HG03060 (cell line): ENCODE data around the gene HRAS.

Experiments
- ATAC-seq: cut with Tn5 transposase; IDR thresholded peaks from one replicate; pipeline ENCODE4 v1.9.1; 2021; ENCODE audit warnings: low read depth, moderate number of reproducible peaks; ENCODE audit not compliant: unreplicated experiment

HRAS gene

DNA sequence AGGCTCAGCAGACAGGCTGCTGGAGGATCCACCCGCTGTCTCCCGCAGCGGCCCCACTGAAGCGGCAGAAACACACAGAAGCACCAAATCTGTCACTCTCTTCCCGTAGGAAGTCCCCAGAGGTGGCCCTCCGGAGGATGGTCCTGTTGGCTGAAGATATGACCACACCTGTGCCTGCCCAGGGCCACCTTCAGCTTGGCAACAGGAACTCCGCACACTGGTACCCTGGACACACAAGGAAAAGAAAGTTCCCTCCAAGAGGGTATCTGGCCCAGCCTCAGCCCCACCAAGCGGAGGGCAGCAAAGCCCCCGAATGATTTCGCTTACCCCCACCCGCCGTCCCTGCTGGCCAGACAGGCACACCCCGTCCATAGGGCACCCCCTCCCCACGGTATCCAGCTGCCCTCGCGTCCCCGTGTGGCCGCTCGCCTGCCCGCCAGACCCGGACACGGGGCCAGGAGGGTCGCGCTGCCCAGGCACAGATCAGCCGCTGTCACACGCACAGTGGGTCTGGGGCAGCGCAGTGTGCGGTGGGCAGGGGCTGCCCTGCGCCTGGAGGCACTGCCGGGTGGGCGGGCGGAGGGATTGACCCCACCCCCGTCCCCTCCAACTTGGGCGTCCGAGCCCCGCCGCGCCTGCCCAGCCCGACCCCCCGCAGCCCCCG lies 32.4 kb upstream of the HRAS start:
- ATAC-seq: peak; percentile 2

DNA sequence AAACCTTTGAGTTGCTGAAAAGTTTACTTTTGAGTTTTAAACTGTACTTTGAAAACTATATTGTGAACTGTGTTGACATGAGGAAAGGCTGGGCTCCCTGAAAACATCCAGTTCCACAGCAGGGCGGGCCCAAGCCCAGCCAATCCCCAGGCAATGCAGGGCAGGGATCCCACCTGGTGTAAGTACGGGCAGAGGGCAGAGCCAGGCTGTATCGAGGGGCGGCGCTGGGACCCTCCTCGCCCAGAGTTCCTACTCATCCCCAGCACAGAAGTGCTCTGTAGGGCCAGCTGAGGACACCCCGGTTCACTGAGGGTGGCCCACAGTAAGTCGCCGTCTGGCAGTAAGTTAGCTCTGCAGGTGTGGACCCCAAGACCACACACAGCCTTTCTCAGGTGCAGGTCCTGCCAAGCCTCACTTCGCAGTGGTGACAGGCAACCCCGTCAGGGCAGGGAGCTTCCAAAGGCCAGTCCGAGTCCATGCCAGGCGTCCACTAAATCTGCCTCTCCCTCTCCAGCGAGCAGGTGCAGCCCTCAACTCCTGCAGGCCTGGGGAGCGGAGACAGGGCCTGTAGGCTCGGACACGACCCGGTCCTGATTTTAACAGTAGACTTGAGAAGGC lies 31.7 kb upstream of the HRAS start:
- ATAC-seq: no peak

DNA sequence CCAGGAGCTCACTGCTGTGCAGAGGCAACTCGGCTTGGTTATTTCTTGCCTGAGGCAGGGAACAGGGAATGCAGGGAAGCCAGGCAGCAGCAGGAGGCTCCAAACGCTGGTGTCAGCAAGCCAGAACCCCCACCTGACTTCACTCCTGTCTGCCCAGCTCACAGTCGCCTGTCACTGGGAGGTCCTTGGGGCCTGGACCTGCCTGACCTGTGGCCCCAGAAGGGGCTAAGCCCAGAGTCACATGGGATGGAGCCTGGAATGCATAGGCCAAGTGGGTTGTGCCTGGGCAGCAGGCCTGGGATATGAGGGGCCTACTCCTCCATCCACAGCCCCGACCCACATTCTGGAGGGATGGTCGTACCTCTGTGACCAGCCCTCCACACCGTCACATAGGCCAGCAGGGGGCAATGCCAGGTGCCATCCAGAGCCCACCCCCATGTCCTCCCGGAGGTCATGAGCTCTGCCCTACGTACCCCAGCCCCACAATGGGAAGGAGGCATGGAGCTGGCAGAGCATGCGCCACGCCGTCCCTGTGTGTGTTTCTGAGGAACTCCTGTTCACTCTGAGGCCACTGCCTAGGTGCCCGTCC lies 30.6 kb upstream of the HRAS start:
- ATAC-seq: no peak

DNA sequence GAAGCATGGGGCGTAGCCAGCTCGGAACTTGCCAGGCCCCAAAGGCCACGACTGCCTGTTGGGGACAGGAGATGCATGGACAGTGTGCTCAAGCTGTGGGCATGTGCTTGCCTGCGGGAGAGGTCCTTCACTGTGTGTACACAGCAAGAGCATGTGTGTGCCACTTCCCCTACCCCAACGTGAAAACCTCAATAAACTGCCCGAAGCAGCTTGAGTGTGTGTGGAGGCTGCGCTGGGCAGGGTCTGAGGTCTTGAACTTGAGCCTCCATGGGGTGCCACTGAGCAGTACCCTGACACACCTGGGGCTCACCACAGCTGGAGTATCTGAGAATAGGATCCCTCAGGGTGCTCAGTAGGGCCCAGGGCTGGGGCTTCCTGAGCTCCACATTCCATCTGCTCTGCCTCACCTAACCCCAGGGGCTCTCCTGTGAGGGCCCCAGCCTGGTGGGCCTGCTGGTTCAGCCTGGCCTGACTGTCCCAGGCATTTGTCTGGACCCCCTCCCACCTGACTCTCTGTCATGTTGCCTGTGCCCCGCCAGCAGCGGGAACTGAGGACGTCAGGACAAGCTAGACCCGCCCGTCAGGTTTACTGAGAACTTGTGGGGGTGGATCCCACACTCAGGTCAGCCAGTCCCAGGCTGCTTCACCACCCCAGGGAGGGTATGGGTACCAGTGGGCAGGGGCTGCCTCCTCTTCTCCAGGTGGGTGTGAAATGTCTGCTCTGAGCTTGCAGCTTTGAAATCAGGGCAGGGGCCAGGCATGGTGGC lies 28.6 kb upstream of the HRAS start:
- no peak for ATAC-seq

DNA sequence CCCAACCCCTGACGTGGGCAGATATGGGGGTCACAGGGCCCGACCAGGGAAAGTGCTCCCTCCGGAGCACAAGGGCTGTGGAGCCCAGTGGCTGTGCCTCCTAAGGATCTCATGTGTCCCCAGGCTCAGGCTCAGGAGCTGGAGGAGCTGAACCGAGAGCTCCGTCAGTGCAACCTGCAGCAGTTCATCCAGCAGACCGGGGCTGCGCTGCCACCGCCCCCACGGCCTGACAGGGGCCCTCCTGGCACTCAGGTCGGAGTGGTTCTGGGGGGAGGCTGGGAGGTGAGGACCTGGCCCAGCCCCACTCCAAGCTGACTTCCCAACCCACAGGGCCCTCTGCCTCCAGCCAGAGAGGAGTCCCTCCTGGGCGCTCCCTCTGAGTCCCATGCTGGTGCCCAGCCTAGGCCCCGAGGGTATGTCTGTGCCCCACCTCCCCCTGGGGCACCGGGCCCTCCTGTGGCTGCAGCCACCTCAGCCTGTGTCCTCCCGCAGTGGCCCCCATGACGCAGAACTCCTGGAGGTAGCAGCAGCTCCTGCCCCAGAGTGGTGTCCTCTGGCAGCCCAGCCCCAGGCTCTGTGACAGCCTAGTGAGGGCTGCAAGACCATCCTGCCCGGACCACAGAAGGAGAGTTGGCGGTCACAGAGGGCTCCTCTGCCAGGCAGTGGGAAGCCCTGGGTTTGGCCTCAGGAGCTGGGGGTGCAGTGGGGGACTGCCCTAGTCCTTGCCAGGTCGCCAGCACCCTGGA lies 27.9 kb upstream of the HRAS start:
- no peak for ATAC-seq

DNA sequence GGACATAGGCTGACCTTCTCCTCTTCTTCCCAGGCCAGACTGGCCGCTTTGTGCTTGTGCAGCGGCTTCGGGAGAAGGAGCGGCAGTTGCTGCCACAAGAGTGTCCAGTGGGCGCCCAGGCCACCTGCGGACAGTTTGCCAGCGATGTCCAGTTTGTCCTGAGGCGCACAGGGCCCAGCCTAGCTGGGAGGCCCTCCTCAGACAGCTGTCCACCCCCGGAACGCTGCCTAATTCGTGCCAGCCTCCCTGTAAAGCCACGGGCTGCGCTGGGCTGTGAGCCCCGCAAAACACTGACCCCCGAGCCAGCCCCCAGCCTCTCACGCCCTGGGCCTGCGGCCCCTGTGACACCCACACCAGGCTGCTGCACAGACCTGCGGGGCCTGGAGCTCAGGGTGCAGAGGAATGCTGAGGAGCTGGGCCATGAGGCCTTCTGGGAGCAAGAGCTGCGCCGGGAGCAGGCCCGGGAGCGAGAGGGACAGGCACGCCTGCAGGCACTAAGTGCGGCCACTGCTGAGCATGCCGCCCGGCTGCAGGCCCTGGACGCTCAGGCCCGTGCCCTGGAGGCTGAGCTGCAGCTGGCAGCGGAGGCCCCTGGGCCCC lies 26.8 kb upstream of the HRAS start:
- no peak for ATAC-seq

DNA sequence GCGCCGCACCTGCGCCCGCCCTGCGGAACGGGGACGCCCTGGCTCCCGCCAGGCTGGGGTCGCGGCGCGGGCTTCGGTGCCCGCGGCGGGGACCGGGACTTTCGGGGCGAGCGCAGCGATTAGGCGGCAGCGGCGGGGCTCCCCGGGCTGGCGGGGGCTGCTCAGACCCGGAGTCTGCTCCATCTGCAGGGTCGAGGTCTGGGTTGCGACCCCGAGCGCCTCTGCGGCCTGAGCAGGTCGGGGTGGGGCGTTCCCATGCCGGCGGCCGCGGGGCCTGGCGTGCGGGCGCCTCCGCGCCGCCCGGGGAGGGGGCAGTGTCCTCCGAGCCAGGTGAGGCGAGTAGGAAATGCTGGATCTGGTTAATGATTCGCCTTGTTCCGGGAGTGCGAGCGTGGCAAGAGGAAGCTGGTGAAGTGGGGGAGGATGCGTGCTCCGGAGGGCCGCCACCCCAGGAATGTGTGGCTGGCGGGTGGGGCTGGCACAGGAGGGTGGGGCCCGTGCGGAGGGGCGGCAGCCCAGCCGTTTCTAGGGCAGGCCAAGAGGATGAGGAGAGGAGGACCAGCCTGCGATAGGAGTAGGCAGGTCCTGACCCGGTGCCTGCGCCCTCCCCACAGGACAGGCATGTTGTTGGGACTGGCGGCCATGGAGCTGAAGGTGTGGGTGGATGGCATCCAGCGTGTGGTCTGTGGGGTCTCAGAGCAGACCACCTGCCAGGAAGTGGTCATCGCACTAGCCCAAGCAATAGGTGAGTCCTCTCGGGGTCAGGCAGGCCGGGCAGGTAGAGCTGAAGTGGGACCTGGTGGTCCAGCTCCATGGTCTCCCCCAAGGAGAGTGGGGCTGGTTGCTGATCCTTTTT lies 26.0 kb upstream of the HRAS start:
- no peak for ATAC-seq

DNA sequence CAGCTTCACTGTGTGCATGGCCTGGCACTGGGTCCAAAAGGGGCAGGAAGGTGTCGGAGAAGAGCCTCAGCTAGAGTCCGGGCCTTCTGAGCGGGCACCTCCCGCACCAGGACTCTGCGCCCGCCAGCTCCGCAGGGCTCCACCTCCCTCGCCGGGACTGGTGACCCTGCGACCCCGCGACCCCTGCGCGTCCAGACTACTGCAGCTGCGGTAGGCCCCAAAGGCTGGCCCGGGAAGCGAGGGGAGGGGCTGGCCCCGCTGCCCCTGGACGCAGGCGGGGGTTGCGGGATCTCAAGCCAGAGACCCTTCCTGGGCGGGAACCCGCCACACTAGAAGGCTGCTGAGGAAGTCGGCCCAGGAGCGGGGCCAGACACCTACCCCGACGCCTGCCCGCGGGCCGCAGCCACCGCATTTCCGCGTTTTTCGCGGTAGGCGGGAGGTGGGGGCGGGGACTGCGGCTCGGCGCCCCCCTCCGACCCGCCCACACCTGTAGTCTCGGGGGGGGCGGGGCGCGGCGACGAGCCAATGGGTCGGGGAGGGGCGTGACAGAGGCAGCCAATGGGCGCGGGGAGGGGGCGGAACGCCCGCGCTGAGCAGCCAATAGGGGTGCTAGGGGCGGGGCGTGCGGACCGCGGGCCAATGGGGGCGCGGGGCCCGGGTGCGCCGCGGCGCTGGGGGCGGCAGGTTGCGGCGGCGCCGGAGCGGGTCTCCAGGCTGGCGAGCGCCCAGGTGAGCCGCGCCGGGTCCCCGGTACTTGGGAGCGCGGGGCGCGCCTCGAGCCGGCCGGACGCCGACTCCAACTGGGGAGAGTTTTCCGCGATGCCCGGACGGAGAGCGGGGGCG lies 25.1 kb upstream of the HRAS start, which contains the start of the genes LMNTD2 and RASSF7:
TSS of gene LMNTD2 (minus strand) at position 434 of the 843 bp plus-strand sequence. CDS start at position 412, 22 bp downstream.
TSS of gene RASSF7 (plus strand) at position 666 of the 843 bp plus-strand sequence. CDS start 799 bp downstream, outside the sequence.
- no peak for ATAC-seq

DNA sequence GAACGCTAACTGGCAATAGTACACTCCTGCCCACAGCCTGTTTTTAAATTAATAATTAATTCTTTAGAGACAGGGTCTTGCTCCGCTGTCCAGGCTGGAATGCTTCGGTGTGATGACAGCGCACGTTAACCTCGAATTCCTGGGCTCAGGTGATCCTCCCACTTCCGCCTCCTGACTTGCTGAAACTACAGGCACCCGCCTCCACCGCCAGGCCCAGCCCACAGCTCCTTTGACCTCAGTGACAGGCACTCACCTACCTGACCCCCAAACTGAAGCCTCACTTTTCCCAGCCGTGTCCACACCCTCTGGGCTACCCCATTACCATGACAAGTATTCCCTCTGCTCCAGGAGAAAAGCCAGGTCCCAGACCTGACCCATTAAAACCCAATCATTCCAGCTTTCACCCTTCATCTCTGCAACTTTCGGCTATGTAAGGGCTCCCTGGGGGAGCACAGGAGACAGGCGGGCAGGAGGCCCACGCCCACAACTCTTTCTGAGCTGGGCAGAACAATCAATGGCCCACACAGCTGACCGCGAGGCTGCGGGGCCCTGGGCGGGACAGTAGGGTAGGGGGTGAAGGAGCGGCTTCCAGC lies 24.4 kb upstream of the HRAS start:
- no peak for ATAC-seq

DNA sequence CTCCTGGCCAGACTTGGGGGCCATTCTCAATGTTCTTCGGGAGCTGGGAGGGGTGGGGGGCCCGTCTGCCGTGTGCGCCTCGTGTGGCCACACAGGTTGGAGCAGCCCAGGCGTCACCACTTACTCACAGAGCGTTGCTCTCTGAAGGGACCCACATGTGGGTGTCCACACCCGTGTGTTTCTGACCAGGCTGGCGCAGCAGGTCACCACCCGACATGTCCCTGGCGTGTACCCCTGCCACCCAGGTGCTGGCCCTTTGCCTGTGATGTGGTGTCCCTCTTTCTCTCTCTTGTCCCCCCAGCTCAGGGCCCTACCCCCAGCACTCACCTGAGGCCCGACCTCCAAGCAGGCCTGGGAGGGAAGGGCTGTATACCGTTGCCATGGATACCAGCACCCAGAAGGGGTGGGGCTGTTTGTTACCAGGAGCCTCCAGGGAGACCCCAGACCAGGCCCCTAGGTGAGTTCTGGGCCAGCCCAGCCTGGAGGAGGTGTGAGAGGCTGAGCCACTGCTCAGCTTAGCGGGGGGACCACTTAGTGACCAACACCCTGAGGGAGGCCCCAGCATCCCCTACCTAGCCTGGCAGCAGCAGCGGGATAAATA lies 23.7 kb upstream of the HRAS start:
- ATAC-seq: no peak

DNA sequence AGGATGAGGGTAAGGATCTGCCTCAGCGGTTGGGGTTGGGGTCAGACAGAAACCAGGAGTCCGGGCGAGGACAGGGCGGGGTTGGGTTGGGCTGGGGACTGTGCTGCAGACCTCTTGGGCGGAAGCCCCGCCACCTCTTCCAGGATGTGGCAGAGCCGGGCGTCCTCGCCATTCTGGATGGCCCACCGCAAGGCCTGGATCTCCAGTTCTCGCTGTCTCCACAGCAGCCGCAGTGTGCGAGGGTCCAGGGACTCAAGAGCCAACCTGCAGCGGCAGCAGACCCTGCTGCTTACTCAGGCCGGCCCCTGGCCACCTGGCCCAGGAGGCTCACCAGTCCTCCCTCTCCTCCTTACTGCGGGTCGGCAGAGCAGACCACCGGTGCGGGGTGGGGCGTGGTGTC lies 23.1 kb upstream of the HRAS start:
- no peak for ATAC-seq

DNA sequence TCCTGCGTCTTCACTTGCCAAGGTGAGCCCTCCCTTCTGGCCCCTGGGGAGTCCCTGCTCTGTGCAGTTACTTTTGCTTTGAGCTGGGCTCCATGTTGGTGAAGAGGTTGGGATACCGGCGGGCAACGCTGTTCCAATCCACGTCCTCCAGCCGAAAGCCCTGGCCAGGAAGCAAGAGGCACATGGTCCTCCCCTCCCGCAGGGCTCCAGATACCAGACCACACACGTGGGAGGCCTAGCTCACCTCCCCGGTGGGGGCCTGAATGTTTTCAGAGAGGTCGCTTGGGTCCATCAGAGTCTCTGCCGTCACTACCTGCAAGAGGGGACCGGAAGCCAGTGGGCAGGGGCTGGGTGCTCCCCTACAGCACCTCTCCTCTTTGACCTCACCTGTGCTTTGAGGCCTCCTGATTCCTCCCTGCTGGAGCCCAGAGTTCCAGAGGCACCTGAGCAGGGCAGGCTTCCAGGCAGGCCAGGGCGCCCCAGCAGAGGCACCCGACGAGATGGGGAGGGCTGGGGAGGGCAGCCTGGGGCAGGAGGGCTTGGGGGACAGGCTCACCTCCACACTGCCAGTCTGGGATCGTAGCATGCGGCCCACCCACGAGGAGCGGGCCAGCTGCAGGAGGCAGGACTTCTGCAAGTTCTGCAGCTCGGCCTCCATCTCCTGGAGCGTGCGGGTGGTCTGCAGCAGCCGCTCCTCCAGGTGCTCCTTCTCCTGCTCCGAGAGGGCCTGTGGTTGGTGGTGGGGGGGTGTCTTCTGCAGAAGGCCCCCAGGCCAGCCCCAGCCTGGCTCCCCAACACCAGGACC lies 22.2 kb upstream of the HRAS start:
- ATAC-seq: no peak

DNA sequence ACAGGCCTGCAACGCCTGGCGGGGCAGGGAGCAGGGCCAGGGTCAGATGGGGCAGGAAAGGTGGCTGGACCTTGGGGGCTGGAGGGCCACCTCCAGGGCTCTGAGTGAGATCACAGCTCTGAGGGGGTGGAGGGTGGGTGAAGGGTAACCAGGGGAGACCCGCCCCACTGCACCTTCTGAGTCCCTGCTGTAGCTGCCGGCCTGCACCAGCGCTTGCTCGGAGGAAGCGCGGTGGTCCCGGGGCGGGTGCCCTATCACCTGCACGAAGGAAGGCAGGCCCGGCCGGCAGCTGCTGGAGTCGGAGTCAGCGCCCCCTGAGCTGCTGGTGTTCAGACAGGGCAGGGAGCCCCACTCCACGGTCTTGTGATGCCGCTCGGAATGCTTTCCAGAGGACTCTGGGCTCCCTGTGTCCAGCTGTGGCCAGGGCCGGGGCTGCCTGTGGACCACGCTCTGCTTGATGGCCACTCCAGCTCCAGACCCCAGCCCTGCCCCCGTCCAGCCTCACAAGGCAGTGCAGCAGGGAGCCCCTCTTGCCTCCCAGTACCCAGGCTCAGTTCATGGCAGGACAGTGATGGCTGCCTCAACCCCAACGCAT lies 21.4 kb upstream of the HRAS start:
- no peak for ATAC-seq

DNA sequence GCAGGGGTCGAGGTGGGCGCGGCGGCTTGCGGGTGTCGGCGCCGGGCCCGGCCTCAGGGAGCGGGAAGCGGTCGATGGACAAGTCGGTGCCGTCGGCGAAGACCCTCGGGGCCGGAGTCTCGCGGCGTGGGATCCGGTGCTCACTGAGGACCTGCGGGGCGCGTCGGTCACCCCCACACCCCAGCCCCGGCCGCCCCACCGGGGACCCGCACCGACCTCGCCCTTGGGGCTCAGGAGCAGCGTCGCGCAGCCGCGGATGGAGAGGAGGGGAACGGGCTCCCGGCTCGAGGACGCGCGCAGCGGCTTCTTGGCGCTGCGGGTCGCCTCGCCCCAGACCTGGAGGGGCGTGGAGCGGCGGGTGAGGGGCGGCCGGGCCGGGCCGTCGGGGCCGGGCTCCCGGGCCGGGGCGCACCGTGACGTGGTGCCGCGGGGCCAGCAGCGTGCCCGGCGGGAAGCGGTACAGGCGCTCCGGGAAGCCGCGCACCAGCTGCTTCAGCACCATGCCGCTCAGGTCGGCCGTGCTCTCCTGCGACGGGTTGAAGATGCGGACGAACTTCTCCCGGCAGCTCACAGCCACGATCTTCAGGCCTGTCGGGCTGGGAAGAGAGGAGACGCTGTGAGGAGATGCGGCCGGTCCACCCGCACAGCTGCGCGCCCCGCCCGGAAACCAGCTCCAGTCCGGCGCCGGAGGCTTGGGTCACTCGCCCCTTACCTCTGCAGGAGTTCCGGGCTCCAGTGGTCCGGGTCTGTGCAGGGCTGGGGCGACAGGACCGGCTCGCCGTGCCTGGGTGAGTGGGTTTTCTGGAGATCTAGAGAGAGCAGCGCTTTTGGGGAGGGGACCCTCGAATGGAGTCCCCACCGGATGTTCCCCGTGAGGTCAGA lies 20.6 kb upstream of the HRAS start:
- ATAC-seq: no peak

DNA sequence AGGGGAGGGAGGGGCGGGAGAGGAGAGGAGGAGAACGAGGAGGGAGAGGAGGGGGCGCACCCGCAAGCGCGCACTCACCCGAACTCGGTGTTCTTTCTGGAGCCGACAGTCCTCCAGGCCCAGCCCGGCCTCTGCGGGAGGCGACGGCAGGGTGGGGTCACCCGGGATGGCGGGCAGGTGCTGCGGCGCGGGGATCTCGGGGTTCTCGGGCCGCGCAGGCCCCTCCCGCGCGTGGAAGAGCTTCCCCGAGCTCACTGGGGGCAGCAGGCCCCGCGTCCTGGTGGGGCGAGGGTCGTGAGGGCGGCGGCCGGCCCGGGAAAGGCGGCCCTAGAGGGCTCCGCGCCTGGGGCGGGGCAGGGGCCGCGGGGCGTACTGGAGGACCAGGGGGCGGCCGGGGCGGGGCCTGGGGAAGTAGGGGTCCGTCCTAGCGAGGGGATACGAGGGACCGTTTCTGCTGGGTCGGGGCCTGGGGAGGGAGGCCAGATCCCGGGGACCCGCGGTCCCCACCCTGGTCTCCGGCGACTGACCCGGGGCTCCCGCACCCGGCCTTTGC lies 19.9 kb upstream of the HRAS start:
- ATAC-seq: no peak
